Keratinocyte (primary cell): ENCODE data around the gene MUC2. TPM values are rescaled to one million over a fixed set of nuclear protein-coding genes. Genes with fewer than 3 reads are reported as not detected.
A peak's percentile ranks its signal among the peaks of the same experiment; 100 is the strongest.

ENCODE experiments used
- DNase-seq: peaks from one replicate; pipeline ENCODE4 v3.0.0-alpha.2; 2011; ENCODE audit warnings: low read depth, missing footprints, low spot score
- FAIRE-seq: peaks from 2 replicates; lab custom pipeline; 2011; peaks lifted over from hg19 to GRCh38; lab: Jason Lieb, UNC
- H2AFZ ChIP-seq: 2 replicates; pipeline ENCODE4 v1.6.0; 2012; ENCODE audit warnings: low read length, control low read depth, inconsistent platforms; ENCODE audit not compliant: control insufficient read depth
- H3K27ac ChIP-seq: 2 replicates; pipeline ENCODE4 v1.5.1; 2011; ENCODE audit warnings: low read length; ENCODE audit not compliant: control insufficient read depth, insufficient read depth
- H3K27me3 ChIP-seq: 3 replicates; pipeline ENCODE4 v1.6.0; 2011; ENCODE audit warnings: low read length; ENCODE audit not compliant: control insufficient read depth, insufficient read depth; ENCODE audit errors: extremely low read depth
- H3K36me3 ChIP-seq, 2 experiments: 2 replicates in 1 of 2; 3 replicates in 1 of 2; pipeline ENCODE4 v1.5.1; 2011; ENCODE audit warnings: low read length in 2 of 2, mild to moderate bottlenecking in 1 of 2; ENCODE audit not compliant: control insufficient read depth in 2 of 2, insufficient read depth in 2 of 2; ENCODE audit errors: extremely low read depth in 1 of 2
- H3K4me1 ChIP-seq: 3 replicates; pipeline ENCODE4 v1.5.1; 2011; ENCODE audit warnings: low read length; ENCODE audit not compliant: control insufficient read depth, insufficient read depth; ENCODE audit errors: extremely low read depth
- H3K4me2 ChIP-seq: 3 replicates; pipeline ENCODE4 v1.6.0; 2011; ENCODE audit warnings: low read depth, low read length; ENCODE audit not compliant: control insufficient read depth, insufficient read depth; ENCODE audit errors: extremely low read depth
- H3K4me3 ChIP-seq, 3 experiments: fragments of 200-600 bp in 1 of 3; sonication (generic) in 1 of 3; 2 replicates in 2 of 3; 3 replicates in 1 of 3; pipeline ENCODE4 v1.5.1; 2011 to 2016; ENCODE audit warnings: low read length in 3 of 3, mild to moderate bottlenecking in 3 of 3, control low read depth in 2 of 3, inconsistent platforms in 1 of 3, low read depth in 1 of 3, mixed read lengths in 1 of 3, mixed run types in 1 of 3, moderate library complexity in 1 of 3; ENCODE audit not compliant: control insufficient read depth in 2 of 3, insufficient read depth in 2 of 3; ENCODE audit errors: extremely low read depth in 1 of 3
- H3K79me2 ChIP-seq: 2 replicates; pipeline ENCODE4 v1.6.0; 2012; ENCODE audit warnings: low read length; ENCODE audit not compliant: control insufficient read depth, insufficient read depth
- H3K9ac ChIP-seq: 3 replicates; pipeline ENCODE4 v1.6.0; 2011; ENCODE audit warnings: low read length; ENCODE audit not compliant: control insufficient read depth, insufficient read depth; ENCODE audit errors: extremely low read depth
- H3K9me1 ChIP-seq: 3 replicates; pipeline ENCODE4 v1.6.0; 2011; ENCODE audit warnings: low read length; ENCODE audit not compliant: control insufficient read depth, insufficient read depth; ENCODE audit errors: extremely low read depth
- H3K9me3 ChIP-seq: 2 replicates; pipeline ENCODE4 v1.5.1; 2012; ENCODE audit warnings: low read depth, low read length; ENCODE audit not compliant: control insufficient read depth
- H4K20me1 ChIP-seq: 3 replicates; pipeline ENCODE4 v1.6.0; 2011; ENCODE audit warnings: low read length; ENCODE audit not compliant: control insufficient read depth, insufficient read depth; ENCODE audit errors: extremely low read depth
- CTCF ChIP-seq, 3 experiments: IDR thresholded peaks in 1 of 3; conservative IDR thresholded peaks in 1 of 3; optimal IDR thresholded peaks in 1 of 3; 2 replicates in 2 of 3; 3 replicates in 1 of 3; pipeline versions ENCODE3 to v1.5.1; 2011; ENCODE audit warnings: low read length in 3 of 3, mild to moderate bottlenecking in 3 of 3, moderate library complexity in 2 of 3, control low read depth in 1 of 3, inconsistent platforms in 1 of 3; ENCODE audit not compliant: insufficient read depth in 2 of 3; ENCODE audit errors: extremely low read depth in 1 of 3
- EZH2 ChIP-seq: IDR thresholded peaks from one replicate; pipeline ENCODE4 v1.6.1; 2012; ENCODE audit warnings: inconsistent platforms, mild to moderate bottlenecking, low read length, moderate library complexity
- dilution Hi-C: fragments of 300-500 bp; cut with MboI; formaldehyde crosslinking; loops from one replicate; pipeline ENCODE4 v1.7.0; 2020; ENCODE audit warnings: low sequenced_read_pairs; ENCODE audit not compliant: extremely low pct_ligation_motif_present
- polyA plus RNA-seq, 5 experiments: library from polyadenylated mRNA; depleted of rRNA in 3 of 5; stranded (reverse) in 3 of 5; stranded (forward) in 1 of 5; unstranded in 1 of 5; fragments of >200 nt; gene quantifications; 1 replicate in 1 of 5; 2 replicates in 3 of 5; 3 replicates in 1 of 5; pipeline versions ENCODE4 v1.2.1 to v1.2.3, GENCODE V29; 2011 to 2012; ENCODE audit warnings: missing spikeins in 2 of 5, low read depth in 1 of 5, low replicate concordance in 1 of 5

Gene MUC2
- polyA plus RNA-seq, 1 donor (not counting 4 experiments of a cell fraction or from before 2014, with no cell fraction given) = not detected

DNA sequence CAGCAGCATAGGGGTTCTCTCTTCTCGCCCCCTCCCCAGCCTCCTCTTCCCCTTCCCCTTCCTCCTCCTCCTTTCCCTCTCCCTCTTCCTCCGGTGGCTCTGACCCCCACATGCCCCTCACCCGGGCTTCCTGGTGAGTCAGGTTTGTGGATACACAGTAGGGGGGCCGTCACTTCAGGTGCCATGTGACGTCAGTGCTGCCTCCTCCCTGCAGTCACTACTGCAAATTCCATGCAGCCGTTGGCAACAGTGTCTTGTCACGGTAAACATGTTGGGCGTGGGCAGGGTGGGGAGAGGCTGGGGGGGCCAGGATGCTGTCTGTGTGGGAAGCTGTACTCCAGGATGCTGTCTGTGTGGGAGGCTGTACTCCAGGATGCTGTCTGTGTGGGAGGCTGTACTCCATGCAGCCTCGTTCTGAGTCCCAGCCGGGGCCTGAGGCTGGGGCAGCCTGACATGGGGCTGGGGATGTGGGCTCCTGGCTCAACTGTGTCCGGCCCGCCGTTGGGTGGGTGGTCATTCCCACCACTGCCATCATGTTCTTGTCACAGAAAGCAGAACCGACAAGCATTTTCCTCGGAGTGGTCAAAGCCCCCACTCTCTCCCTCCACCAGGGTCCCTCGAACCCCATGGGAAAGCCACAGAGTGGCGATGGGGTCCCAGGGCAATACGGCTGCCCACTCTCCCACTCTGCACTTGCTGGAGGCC, 2.4 kb upstream of the MUC2 start:
- H3K9ac ChIP-seq = no peak overlapping the region
- H4K20me1 ChIP-seq = no peaks in the 10 kb centered on the region
- dilution Hi-C loops = no loop called here
- H3K9me1 ChIP-seq = no peaks in the 10 kb centered on the region
- no peak for FAIRE-seq
- no peaks in the 10 kb centered on the region for H3K27me3 ChIP-seq
- TF ChIP-seq EZH2 (no peak), CTCF (optimal IDR thresholded peaks at IDR 0.05 in 1 of 3, IDR thresholded peaks at IDR 0.05 in 1 of 3, conservative IDR thresholded peaks at IDR 0.05 in 1 of 3; ENCODE audit: extremely low read depth in 1 of 3, insufficient read depth in 2 of 3, low read length in 3 of 3) (no peak)
- no peak overlapping the region for H3K4me2 ChIP-seq
- no peak overlapping the region for H2AFZ ChIP-seq
- peaks cover 10% of the 10 kb centered on the region for H3K4me1 ChIP-seq
- H3K79me2 ChIP-seq = no peaks in the 10 kb centered on the region
- H3K9me3 ChIP-seq = no peaks in the 10 kb centered on the region
- no peaks in the 10 kb centered on the region for H3K36me3 ChIP-seq
- DNase-seq = no peak
- no peak overlapping the region for H3K27ac ChIP-seq
- no peak overlapping the region for H3K4me3 ChIP-seq

DNA sequence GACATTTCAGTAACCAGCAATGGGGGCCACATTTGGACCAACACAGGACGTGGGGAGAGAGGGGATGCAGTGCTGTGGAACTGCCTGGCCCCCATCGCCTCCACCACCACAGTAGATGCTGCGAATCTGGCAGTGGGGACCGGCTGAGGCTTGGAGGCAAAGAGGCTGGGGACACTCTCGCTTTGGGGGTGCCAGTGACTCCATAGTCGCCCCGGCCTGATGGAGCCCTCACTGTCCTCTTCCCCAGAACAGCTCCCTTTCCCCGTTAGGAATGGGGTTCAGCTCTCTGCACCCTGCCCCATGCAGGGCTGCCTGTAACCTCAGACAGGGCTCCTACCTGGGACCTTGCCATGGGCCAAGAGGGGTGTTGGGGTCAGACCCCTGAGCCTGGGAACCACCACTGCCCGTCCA, 1.8 kb upstream of the MUC2 start:
- Histone ChIP-seq H3K4me1 (peaks cover 10% of the 10 kb centered on the region), H3K36me3 (no peaks in the 10 kb centered on the region), H3K79me2 (no peaks in the 10 kb centered on the region), H3K9ac (no peak overlapping the region), H3K4me3 (no peak overlapping the region), H3K27me3 (no peaks in the 10 kb centered on the region), H3K27ac (no peak overlapping the region), H3K9me3 (no peaks in the 10 kb centered on the region), H4K20me1 (no peaks in the 10 kb centered on the region), H3K4me2 (no peak overlapping the region), H3K9me1 (no peaks in the 10 kb centered on the region), H2AFZ (peak overlapping the region; percentile 76)
- TF ChIP-seq CTCF (optimal IDR thresholded peaks at IDR 0.05 in 1 of 3, IDR thresholded peaks at IDR 0.05 in 1 of 3, conservative IDR thresholded peaks at IDR 0.05 in 1 of 3; ENCODE audit: extremely low read depth in 1 of 3, insufficient read depth in 2 of 3, low read length in 3 of 3) (no peak), EZH2 (no peak)
- dilution Hi-C loops = no loop called here
- FAIRE-seq (no peak), DNase-seq (no peak)
